Prostate gland (tissue), 2 donors: Measurements from ENCODE around the gene CACNA1D.

Experiments used
- CTCF ChIP-seq, 4 experiments: fragments of 200-600 bp in 2 of 4; fragments of 450-650 bp in 2 of 4; sonication (generic) in 2 of 4; IDR thresholded peaks; 1 replicate in 3 of 4; 2 replicates in 1 of 4; pipeline ENCODE4 v1.5.1; 2016 to 2019; ENCODE audit warnings: antibody characterized with exemption in 4 of 4, mild to moderate bottlenecking in 2 of 4, moderate library complexity in 2 of 4
- POLR2A ChIP-seq: fragments of 450-650 bp; IDR thresholded peaks from one replicate; pipeline ENCODE4 v1.6.1; 2016; ENCODE audit warnings: antibody characterized with exemption, mild to moderate bottlenecking
- POLR2AphosphoS5 ChIP-seq: sonication (generic); formaldehyde crosslinking; IDR thresholded peaks from one replicate; pipeline ENCODE4 v1.6.1; 2017; ENCODE audit warnings: antibody characterized with exemption

DNA sequence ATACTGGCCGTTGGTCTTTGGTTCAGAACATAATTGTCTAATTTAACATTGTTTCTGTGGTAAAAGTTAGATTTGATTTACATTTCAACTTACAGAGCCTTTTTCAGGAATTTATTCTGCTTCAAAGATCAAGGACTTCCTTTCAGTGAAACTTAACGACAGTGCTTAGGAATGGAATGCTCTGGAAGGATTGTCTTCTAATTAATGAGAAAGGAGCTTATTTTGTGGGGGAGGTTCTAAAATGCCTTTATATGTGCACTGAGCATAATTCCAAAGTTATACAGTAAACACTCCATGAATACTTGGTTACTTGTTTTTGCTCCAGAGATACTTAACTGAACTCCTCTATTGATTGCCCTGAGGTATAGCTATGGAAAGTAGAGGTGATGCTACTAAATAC, 75.7 kb downstream of the CACNA1D start:
- TF ChIP-seq CTCF (IDR thresholded peaks at IDR 0.05) (no peak), POLR2AphosphoS5 (no peak), POLR2A (no peak)
